Measurements from ENCODE around the gene ZNF695. TPM values are rescaled to one million over a fixed set of nuclear protein-coding genes. Genes with fewer than 3 reads are reported as not detected.

ZNF695 gene
- total RNA-seq, 1 donor from 2014 or later = 2.5 TPM

- Mint-ChIP-seq H3K36me3 (ENCODE audit: low read depth, unreplicated experiment) (peaks cover 37% of the 10 kb centered on the region), H3K4me3 (ENCODE audit: unreplicated experiment) (no peak overlapping the region), H3K4me1 (ENCODE audit: low read depth, unreplicated experiment) (no peaks in the 10 kb centered on the region), H3K9me3 (ENCODE audit: unreplicated experiment) (peaks cover 83% of the 10 kb centered on the region), H3K27me3 (ENCODE audit: low read depth, unreplicated experiment) (no peaks in the 10 kb centered on the region), H3K27ac (ENCODE audit: unreplicated experiment) (no peak overlapping the region)
- Histone ChIP-seq H4K20me1 (ENCODE audit: insufficient read depth, low read length) (no peaks in the 10 kb centered on the region), H2AFZ (ENCODE audit: low read depth, low read length) (no peak overlapping the region), H3K79me2 (ENCODE audit: insufficient read depth, low read length) (no peaks in the 10 kb centered on the region), H3K9me3 (ENCODE audit: insufficient read depth, low read depth, low read length) (peaks cover 33% of the 10 kb centered on the region), H3K36me3 (ENCODE audit: insufficient read depth, low read length) (peaks cover 2% of the 10 kb centered on the region), H3K4me2 (ENCODE audit: low read length) (no peak overlapping the region), H3K4me1 (ENCODE audit: insufficient read depth, low read length) (no peaks in the 10 kb centered on the region), H3K27me3 (ENCODE audit: insufficient read depth, low read length) (no peaks in the 10 kb centered on the region), H3K27ac (ENCODE audit: low read depth, low read length) (no peak overlapping the region), H3K9ac (ENCODE audit: low read length) (no peak overlapping the region), H3K4me3 (ENCODE audit: insufficient read depth, low read depth, low read length) (no peak overlapping the region)
- no peak for TF ChIP-seq CTCF (IDR thresholded peaks at IDR 0.05; ENCODE audit: insufficient read depth, low read depth, low read length)
- TF ChIP-seq EZH2 (IDR thresholded peaks at IDR 0.05; ENCODE audit: insufficient read depth, low read length) = no peak
- FAIRE-seq (no peak), DNase-seq (ENCODE audit: low read depth) (no peak)
These were observed 18.0 kb downstream of the ZNF695 start for GRCh38 chr1:246989901-246990300.

DNA sequence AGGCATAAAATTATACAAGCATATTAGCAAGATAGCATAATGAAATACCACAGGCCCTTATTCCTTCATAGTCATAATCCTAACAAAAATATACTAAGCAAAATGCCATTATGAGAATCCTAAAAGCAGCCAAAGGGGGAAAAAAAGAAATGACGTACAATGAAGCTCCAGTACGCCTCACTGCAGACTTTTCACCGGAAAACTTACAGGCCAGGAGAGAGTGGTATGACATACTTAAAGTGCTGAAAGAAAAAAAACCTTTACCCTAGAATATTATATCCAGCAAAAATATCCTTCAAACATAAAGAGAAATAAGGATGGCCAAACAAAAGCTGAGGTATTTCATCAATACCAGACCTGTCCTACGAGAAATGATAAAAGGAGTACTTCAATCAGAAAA, 19.5 kb downstream of the ZNF695 start:
- H3K4me1 Mint-ChIP-seq (ENCODE audit: low read depth, unreplicated experiment) = no peaks in the 10 kb centered on the region
- peaks cover 82% of the 10 kb centered on the region for H3K9me3 Mint-ChIP-seq (ENCODE audit: unreplicated experiment)
- Histone ChIP-seq H4K20me1 (ENCODE audit: insufficient read depth, low read length) (no peaks in the 10 kb centered on the region), H3K79me2 (ENCODE audit: insufficient read depth, low read length) (no peaks in the 10 kb centered on the region), H3K4me2 (ENCODE audit: low read length) (no peak overlapping the region), H3K9ac (ENCODE audit: low read length) (no peak overlapping the region), H3K4me1 (ENCODE audit: insufficient read depth, low read length) (no peaks in the 10 kb centered on the region), H2AFZ (ENCODE audit: low read depth, low read length) (no peak overlapping the region), H3K9me3 (ENCODE audit: insufficient read depth, low read depth, low read length) (peaks cover 40% of the 10 kb centered on the region), H3K27me3 (ENCODE audit: insufficient read depth, low read length) (no peaks in the 10 kb centered on the region), H3K27ac (ENCODE audit: low read depth, low read length) (no peak overlapping the region), H3K4me3 (ENCODE audit: insufficient read depth, low read depth, low read length) (no peak overlapping the region), H3K36me3 (ENCODE audit: insufficient read depth, low read length) (peaks cover 2% of the 10 kb centered on the region)
- no peak for FAIRE-seq
- H3K27ac Mint-ChIP-seq (ENCODE audit: unreplicated experiment) = no peak overlapping the region
- no peaks in the 10 kb centered on the region for H3K27me3 Mint-ChIP-seq (ENCODE audit: low read depth, unreplicated experiment)
- DNase-seq (ENCODE audit: low read depth) = no peak
- TF ChIP-seq CTCF (IDR thresholded peaks at IDR 0.05; ENCODE audit: insufficient read depth, low read depth, low read length) = no peak
- TF ChIP-seq EZH2 (IDR thresholded peaks at IDR 0.05; ENCODE audit: insufficient read depth, low read length) = no peak
- no peak overlapping the region for H3K4me3 Mint-ChIP-seq (ENCODE audit: unreplicated experiment)
- H3K36me3 Mint-ChIP-seq (ENCODE audit: low read depth, unreplicated experiment) = peaks cover 42% of the 10 kb centered on the region

GRCh38 chr1:246987083-246987690, 20.7 kb downstream of the ZNF695 start:
- peaks cover 35% of the 10 kb centered on the region for H3K9me3 ChIP-seq (ENCODE audit: insufficient read depth, low read depth, low read length)

More at GRCh38 chr1:246987083-246987690, 20.7 kb downstream of the ZNF695 start:
- no peak overlapping the region for H3K4me3 ChIP-seq (ENCODE audit: insufficient read depth, low read depth, low read length)
- TF ChIP-seq EZH2 (IDR thresholded peaks at IDR 0.05; ENCODE audit: insufficient read depth, low read length) (no peak), CTCF (IDR thresholded peaks at IDR 0.05; ENCODE audit: insufficient read depth, low read depth, low read length) (no peak)
- no peaks in the 10 kb centered on the region for H3K27me3 ChIP-seq (ENCODE audit: insufficient read depth, low read length)
- Mint-ChIP-seq H3K36me3 (ENCODE audit: low read depth, unreplicated experiment) (peaks cover 43% of the 10 kb centered on the region), H3K27ac (ENCODE audit: unreplicated experiment) (no peak overlapping the region), H3K4me3 (ENCODE audit: unreplicated experiment) (no peak overlapping the region), H3K9me3 (ENCODE audit: unreplicated experiment) (peaks cover 81% of the 10 kb centered on the region), H3K4me1 (ENCODE audit: low read depth, unreplicated experiment) (no peaks in the 10 kb centered on the region), H3K27me3 (ENCODE audit: low read depth, unreplicated experiment) (no peaks in the 10 kb centered on the region)
- no peak for DNase-seq (ENCODE audit: low read depth)
- FAIRE-seq = no peak
- H3K9ac ChIP-seq (ENCODE audit: low read length) = no peak overlapping the region
- H2AFZ ChIP-seq (ENCODE audit: low read depth, low read length) = no peak overlapping the region
- H4K20me1 ChIP-seq (ENCODE audit: insufficient read depth, low read length) = no peaks in the 10 kb centered on the region
- H3K4me2 ChIP-seq (ENCODE audit: low read length) = no peak overlapping the region
- no peaks in the 10 kb centered on the region for H3K4me1 ChIP-seq (ENCODE audit: insufficient read depth, low read length)
- no peaks in the 10 kb centered on the region for H3K79me2 ChIP-seq (ENCODE audit: insufficient read depth, low read length)
- H3K36me3 ChIP-seq (ENCODE audit: insufficient read depth, low read length) = peaks cover 2% of the 10 kb centered on the region
- H3K27ac ChIP-seq (ENCODE audit: low read depth, low read length) = no peak overlapping the region

Data from astrocyte (in vitro differentiated cells and primary cell).